GM21360 (cell line): Measurements from ENCODE around the gene PATL1.
"Not testable (repeated sequence)": the region's sequence is repeated elsewhere in the genome, so short reads cannot be mapped to it uniquely, and the experiment has no call there.

Source experiments
- ATAC-seq: cut with Tn5 transposase; IDR thresholded peaks from one replicate; pipeline ENCODE4 v1.9.1; 2021; ENCODE audit warnings: mild to moderate bottlenecking, moderate library complexity; ENCODE audit not compliant: unreplicated experiment

PATL1 gene

GRCh38 chr11:59668950-59669610 is at the start of gene PATL1:
PATL1 (minus strand) TSS chr11:59669037; CDS start chr11:59668895, 142 bp downstream.
- peak; percentile 88 for ATAC-seq

GRCh38 chr11:59716051-59716450 is 47.2 kb upstream of the PATL1 start:
- ATAC-seq = no peak

DNA sequence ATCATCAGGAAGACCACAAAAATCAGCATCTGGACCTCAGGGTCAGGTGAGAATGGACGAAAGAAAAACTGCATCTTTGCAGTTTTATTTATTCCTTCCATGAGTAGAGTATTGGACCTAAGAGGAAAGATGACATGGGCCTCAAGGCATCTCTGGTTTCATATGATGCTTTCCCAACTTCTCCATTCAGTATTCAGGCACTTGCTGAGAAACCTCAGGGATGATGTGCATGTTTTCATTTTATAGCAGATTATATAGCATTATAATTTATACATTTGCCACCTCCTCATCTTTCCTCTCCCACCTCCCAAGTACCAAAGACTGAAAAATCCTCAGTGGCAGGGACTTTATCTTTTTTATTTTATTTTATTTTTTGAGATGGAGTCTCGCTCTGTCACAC is 44.9 kb upstream of the PATL1 start, which contains the start of gene OR10V1:
Gene OR10V1, minus strand, starts transcription at position 101 of the 400 bp plus-strand sequence. Its CDS starts 0 bp downstream, at position 101.
- ATAC-seq = no peak

- no peak for ATAC-seq
These were observed 41.5 kb upstream of the PATL1 start for GRCh38 chr11:59710136-59710847.

- ATAC-seq = no peak
These were observed 39.7 kb upstream of the PATL1 start for GRCh38 chr11:59708537-59708936.

DNA sequence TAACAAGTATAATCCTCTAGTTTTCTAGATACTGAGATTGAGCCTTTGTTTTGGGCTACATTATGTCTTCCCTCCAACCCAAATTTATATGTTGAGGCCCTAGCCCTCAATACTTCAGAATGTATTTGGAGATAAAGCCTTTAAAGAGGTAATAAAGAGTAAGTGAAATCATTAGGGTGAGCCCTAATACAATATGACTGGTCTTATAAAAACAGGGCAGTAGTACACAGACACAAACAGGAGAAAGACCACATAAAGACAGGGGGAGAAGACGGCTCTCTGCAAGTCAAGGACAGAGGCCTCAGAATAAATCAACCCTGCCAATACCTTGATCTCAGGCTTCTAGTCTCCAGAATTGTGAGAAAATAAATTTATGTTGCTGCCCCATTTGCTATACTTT is 38.5 kb upstream of the PATL1 start:
- ATAC-seq = no peak

DNA sequence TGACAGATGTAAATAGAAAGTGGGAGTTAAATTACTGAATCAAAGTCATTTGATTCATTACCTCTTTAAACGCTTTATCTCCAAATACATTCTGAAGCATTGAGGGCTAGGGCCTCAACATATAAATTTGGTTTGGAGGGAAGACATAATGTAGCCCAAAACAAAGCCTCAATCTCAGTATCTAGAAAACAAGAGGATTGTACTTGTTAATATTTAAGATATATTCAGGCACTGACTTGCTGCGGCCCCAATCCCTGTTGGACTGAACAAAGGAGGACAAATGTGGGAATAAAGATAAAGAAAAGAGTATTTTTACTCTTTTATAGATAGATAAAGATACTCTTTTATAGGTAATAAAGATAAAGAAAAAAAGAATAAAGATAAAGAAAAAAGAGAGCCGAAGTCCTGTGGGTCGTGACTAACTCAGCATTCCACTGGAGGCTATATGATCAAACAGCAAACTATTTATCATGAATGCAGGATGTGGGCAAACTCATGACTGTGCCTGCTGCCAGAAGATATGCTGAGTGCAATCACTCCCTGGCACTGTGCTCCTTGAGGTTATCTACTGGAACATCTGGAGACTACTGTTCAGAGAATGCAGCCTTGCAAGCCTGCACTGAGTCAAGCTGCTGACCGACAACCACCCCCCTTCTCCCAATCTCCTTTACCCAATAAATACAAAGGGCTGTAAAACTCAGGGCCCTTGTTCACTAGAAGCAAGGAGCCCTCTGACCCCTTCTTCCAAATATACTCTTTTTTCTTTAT is 37.9 kb upstream of the PATL1 start:
- ATAC-seq = no peak

GRCh38 chr11:59705294-59705693 is 36.5 kb upstream of the PATL1 start:
- no peak for ATAC-seq

DNA sequence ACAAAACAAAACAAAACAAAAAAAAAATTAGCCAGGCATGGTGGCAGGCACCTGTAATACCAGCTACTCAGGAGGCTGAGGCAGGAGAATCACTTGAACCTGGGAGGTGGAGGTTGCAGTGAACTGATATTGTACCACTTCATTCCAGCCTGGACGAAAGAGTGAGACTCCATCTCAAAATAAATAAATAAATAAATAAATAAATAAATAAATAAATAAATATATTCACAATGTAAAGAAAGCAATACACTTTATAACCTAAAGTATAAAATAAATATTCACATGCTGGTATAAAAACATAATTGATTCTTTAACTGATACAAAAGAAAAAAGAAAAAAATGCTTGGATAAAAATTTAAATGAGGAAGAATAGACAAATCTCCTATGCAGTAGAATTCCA is 34.7 kb upstream of the PATL1 start:
- not testable (repeated sequence) for ATAC-seq

DNA sequence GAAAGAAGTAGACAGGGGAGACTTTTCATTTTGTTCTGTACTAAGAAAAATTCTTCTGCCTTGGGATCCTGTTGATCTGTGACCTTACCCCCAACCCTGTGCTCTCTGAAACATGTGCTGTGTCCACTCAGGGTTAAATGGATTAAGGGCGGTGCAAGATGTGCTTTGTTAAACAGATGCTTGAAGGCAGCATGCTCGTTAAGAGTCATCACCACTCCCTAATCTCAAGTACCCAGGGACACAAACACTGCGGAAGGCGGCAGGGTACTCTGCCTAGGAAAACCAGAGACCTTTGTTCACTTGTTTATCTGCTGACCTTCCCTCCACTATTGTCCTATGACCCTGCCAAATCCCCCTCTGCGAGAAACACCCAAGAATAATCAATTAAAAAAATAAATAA is 31.3 kb upstream of the PATL1 start:
- not testable (repeated sequence) for ATAC-seq

DNA sequence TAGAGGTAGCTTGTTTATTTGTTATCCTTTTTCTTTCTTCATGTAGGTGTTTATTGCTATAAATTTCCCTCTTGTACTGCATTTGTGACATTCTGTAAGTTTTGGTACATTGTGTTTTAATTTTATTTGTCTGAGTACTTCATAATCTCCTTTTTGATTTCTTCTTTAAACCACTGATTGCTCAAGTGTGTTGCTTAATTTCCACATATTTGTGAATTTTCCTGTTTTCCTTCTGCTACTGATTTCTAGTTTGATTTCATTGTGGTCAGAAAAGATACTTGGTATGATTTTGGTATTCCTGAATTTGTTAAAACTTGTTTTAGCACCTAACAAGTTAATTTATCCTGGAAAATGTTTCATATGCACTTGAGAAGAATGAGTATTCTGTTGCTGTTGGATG is 29.7 kb upstream of the PATL1 start:
- ATAC-seq = no peak

GRCh38 chr11:59692915-59693314 is 24.1 kb upstream of the PATL1 start:
- no peak for ATAC-seq

DNA sequence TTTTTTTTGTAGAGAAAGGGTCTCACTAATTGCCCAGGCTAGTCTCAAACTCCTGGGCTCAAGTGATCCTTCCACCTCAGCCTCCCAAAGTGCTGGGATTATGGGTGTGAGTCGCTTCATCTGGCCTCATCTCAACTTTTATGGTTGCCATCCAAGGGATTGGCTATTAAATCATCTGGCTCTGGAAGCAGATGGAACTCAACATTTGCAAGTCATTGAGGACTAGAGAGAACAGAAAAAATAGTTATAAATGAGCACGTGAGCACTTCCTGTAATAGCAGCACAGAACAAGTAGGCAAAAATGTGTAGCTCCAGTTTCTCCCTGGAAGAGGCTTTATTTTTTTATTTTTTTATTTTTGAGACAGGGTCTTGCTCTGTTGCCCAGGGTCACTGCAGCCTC is 22.3 kb upstream of the PATL1 start:
- ATAC-seq = no peak

DNA sequence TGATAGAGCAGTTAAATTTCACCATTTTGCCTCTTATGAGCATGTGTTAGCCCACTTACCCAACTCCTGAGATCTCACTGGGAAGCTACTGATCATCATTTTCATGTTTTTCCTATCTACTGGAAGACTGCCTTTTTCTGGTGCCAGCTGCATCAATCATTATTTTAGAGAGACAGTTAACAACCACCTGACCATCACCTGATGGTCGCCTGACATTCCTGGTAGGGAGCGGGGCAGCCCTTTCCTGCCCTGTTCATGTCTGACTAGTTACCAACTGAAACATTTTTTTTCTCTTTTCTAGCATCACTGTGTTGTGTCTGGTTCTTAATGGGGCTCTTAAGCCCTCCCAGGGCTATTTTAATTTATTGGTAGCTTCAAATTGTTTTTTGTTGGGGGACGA is 20.2 kb upstream of the PATL1 start:
- ATAC-seq = no peak

DNA sequence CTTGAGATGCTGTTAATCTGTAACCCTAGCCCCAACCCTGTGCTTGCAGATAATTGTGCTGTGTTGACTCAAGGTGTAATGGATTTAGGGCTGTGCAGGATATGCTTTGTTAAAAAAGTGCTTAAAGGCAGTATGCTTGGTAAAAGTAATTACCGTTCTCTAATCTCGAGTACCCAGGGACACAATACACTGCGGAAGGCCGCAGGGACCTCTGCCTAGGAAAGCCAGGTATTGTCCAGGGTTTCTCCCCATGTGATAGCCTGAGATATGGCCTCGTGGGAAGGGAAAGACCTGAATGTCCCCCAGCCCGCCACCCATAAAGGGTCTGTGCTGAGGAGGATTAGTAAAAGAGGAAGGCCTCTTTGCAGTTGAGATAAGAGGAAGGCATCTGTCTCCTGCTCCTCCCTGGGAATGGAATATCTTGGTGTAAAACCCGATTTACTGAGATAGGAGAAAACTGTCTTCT is 12.5 kb upstream of the PATL1 start:
- not testable (repeated sequence) for ATAC-seq

DNA sequence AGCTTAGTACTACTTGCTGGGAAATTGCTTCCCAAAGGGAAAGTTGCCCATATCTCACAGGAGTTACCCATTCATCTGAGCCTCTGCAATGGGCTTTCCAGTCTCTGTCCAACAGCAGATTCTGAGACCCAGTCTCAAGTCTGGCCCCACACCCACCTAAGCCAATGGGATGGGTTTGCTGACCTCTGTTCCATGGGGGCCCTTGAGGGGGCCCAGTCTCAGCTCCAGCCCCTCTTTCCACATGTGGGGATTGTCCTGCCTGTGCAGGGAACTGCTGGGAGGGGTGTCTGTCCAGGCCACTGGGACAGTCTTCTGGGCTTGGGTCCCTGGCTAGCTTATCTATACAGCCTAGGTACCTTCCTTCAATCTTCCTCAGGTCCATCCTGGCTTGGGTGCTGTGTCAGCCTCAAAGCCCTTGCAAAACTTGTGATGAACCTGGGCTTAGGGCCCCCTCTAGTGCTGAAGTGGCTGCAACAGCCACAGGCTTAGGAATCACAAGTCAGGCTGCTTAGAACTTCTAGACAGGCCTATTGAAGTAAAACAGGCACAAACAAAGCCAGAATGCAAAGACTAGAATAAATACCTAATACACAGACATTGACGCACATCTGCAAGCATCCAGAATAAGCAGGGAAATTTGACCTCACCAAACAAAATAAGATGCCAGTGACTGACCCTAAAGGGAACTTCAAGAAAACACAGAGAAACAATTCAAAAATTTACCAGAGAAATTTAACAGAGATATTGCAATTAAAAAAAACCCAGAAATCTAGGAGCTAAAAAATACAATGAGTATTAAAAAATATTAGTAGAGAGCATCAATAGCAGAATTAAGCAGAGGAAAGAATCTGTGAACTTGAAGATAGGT is 11.7 kb upstream of the PATL1 start:
- ATAC-seq = peak; percentile 90

GRCh38 chr11:59679347-59679746 is 10.5 kb upstream of the PATL1 start:
- no peak for ATAC-seq

DNA sequence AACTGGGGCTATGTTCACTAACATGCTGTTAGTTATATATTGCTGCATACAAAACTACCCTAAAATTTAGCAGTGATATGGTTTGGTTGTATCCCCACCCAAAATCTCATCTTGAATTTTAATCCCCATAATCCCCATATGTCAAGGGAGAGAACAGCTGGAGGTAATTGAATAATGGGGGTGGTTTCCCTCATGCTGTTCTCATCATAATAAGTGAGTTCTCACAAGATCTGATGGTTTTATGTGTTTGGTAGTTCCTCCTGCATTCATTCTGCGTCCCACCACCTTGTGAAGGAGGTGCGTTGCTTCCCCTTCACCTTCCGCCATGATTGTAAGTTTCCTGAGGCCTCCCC is 10.0 kb upstream of the PATL1 start:
- no peak for ATAC-seq

GRCh38 chr11:59678118-59678812 is 9.4 kb upstream of the PATL1 start:
- ATAC-seq = no peak

DNA sequence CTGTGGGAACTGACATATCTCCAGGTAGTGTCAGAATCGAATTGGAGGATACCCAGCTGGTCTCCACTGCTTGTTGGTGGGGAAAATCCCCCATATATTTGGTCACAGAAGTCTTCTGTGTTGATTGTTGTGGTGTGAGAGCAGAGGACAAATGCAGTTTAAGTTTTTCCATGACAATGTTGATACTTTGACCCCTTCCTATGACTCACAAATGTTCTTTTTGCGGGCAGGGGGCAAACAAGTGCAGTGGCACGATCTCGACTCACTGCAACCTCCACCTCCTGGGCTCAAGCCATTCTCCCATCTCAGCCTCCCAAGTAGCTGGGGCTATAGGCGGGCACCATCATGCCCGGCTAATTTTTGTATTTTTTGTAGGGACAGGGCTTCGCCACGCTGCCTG is 7.4 kb upstream of the PATL1 start:
- ATAC-seq = no peak
